Measurements from ENCODE around the gene TUBB.

TUBB gene

DNA sequence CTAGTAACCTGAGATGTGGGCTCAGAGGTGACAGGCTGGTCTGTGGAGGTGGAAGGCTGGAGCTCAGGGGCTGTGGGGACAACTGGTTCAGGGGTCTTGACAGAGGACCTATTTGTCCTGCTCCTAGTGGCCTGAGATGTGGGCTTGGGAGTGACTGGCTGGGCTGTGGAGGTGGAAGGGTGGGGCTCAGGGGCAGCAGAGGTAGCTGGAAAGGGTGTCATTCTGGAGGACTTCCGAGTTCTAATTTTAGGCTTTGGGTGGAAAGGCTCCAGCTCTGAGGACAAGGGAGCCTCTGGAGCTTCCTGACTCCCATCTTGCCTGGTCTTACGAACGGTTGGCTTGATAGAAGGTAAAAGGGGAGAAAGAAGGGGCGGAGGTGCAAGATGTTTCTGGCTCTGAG is 14.5 kb upstream of the TUBB start:
- peaks cover 30% of the 10 kb centered on the region; the same call in 1 of the 2 replicates for H3K36me3 ChIP-seq (ENCODE audit: insufficient read depth, low read length)
- H3K79me2 ChIP-seq (ENCODE audit: insufficient read depth, low read length), result peaks cover 6% of the 10 kb centered on the region; the same call in 1 of the 2 replicates
- H3K9me2 ChIP-seq (replicated peaks; ENCODE audit: low read depth, low read length), result no peaks in the 10 kb centered on the region

DNA sequence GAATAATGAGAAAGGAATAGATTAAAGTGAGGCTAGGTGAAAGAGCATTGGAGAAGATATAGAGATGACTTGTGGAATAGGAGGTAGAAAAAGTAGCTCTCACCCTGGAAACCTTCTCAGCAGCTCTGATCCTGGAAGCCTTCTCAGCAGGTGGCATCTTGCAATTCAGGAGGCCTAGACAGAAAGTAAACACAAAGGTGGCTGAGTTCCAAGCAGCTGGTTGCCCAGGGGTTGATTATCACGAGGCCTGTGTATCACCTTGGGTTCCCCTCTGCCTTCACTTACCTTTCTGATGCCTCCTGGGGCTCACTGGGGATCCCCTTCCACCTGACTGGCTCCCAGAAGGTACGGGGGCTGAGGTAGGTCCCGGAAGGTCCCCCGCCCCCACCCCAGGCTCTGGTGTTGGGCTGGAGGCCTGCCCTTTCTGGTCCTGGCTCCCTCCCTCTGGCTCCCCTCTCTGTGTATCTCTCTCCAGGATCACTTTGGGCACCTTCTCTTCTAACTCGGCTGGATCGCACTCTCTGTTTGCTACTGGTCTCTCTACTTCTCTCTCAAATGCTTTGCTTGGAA is 12.8 kb upstream of the TUBB start:
- Histone ChIP-seq H3K9ac (ENCODE audit: low read depth, low read length, poor library complexity, severe bottlenecking) (no peak overlapping the region), H3K4me1 (ENCODE audit: insufficient read depth, low read length, poor library complexity, severe bottlenecking) (peaks cover 18% of the 10 kb centered on the region)

More for the DNA sequence above, 14.5 kb upstream of the TUBB start:
- Histone ChIP-seq H2AFZ (ENCODE audit: low read length) (no peak overlapping the region), H3K9me3 (ENCODE audit: insufficient read depth, low read depth, low read length) (no peaks in the 10 kb centered on the region), H3K27me3 (ENCODE audit: insufficient read depth, low read length, poor library complexity, severe bottlenecking) (no peaks in the 10 kb centered on the region), H3K4me3 (ENCODE audit: low read length, poor library complexity, severe bottlenecking) (no peak overlapping the region), H3K4me1 (ENCODE audit: insufficient read depth, low read length, poor library complexity, severe bottlenecking) (peaks cover under 1% of the 10 kb centered on the region), H3K4me2 (ENCODE audit: low read depth, low read length, poor library complexity, severe bottlenecking) (no peak overlapping the region), H3F3A (ENCODE audit: low read depth) (no peaks in the 10 kb centered on the region), H3K9ac (ENCODE audit: low read depth, low read length, poor library complexity, severe bottlenecking) (no peak overlapping the region), H4K20me1 (ENCODE audit: insufficient read depth, low read length, poor library complexity, severe bottlenecking) (no peaks in the 10 kb centered on the region)
- no peak for TF ChIP-seq EZH2phosphoT487 (IDR thresholded peaks at IDR 0.05; ENCODE audit: borderline replicate concordance)
- TF ChIP-seq, protein P1, sequence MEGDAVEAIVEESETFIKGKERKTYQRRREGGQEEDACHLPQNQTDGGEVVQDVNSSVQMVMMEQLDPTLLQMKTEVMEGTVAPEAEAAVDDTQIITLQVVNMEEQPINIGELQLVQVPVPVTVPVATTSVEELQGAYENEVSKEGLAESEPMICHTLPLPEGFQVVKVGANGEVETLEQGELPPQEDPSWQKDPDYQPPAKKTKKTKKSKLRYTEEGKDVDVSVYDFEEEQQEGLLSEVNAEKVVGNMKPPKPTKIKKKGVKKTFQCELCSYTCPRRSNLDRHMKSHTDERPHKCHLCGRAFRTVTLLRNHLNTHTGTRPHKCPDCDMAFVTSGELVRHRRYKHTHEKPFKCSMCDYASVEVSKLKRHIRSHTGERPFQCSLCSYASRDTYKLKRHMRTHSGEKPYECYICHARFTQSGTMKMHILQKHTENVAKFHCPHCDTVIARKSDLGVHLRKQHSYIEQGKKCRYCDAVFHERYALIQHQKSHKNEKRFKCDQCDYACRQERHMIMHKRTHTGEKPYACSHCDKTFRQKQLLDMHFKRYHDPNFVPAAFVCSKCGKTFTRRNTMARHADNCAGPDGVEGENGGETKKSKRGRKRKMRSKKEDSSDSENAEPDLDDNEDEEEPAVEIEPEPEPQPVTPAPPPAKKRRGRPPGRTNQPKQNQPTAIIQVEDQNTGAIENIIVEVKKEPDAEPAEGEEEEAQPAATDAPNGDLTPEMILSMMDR (conservative IDR thresholded peaks at IDR 0.05; ENCODE audit: low read length), result no peak

DNA sequence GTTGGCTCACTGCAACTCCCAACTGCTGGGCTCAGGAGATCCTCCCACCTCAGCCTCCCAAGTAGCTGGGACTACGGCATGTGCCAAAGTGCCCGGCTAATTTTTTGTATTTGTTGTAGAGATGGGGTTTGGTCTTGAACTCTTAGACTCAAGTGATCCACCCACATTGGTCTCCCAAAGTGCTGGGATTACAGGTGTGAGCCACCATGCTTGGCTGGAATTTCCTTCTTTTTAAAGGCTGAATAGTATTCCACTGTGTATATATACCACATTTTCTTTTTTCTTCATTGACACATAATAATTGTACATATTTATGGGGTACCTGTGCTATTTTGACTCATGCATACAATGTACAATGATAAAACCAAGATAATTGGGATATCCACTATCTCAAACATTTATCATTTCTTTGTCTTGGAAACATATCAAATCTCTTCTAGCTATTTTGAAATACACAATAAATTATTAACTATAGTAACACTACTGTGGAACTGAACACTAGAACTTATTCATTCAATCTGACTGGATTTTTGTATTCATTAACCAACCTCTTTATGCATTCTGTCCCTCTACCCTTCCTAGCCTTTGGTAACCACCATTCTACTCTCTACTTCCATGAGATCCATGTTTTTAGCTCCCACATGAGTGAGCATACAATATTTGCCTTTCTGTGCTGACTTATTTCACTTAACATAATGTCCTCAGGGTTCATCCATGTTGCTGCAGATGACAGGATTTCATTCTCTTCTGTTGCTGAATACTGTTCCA is 10.9 kb upstream of the TUBB start:
- Histone ChIP-seq H3K36me3 (ENCODE audit: insufficient read depth, low read length) (peaks cover 24% of the 10 kb centered on the region; the same call in 1 of the 2 replicates), H3K4me2 (ENCODE audit: low read depth, low read length, poor library complexity, severe bottlenecking) (no peak overlapping the region), H3K27me3 (ENCODE audit: insufficient read depth, low read length, poor library complexity, severe bottlenecking) (no peaks in the 10 kb centered on the region), H3F3A (ENCODE audit: low read depth) (no peaks in the 10 kb centered on the region), H3K9me3 (ENCODE audit: insufficient read depth, low read depth, low read length) (no peaks in the 10 kb centered on the region), H3K79me2 (ENCODE audit: insufficient read depth, low read length) (peaks cover 34% of the 10 kb centered on the region), H3K4me1 (ENCODE audit: insufficient read depth, low read length, poor library complexity, severe bottlenecking) (peaks cover 36% of the 10 kb centered on the region), H2AFZ (ENCODE audit: low read length) (no peak overlapping the region), H3K9ac (ENCODE audit: low read depth, low read length, poor library complexity, severe bottlenecking) (no peak overlapping the region), H4K20me1 (ENCODE audit: insufficient read depth, low read length, poor library complexity, severe bottlenecking) (no peaks in the 10 kb centered on the region), H3K4me3 (ENCODE audit: low read length, poor library complexity, severe bottlenecking) (no peak overlapping the region), H3K9me2 (replicated peaks; ENCODE audit: low read depth, low read length) (no peaks in the 10 kb centered on the region)
- no peak for TF ChIP-seq EZH2phosphoT487 (IDR thresholded peaks at IDR 0.05; ENCODE audit: borderline replicate concordance)
- TF ChIP-seq, protein P1 (conservative IDR thresholded peaks at IDR 0.05; ENCODE audit: low read length), result no peak

More for the DNA sequence above, 12.8 kb upstream of the TUBB start:
- H4K20me1 ChIP-seq (ENCODE audit: insufficient read depth, low read length, poor library complexity, severe bottlenecking), result no peaks in the 10 kb centered on the region
- H3K79me2 ChIP-seq (ENCODE audit: insufficient read depth, low read length), result peaks cover 18% of the 10 kb centered on the region
- TF ChIP-seq, protein P1 (conservative IDR thresholded peaks at IDR 0.05; ENCODE audit: low read length), result no peak
- no peak for TF ChIP-seq EZH2phosphoT487 (IDR thresholded peaks at IDR 0.05; ENCODE audit: borderline replicate concordance)
- H3K36me3 ChIP-seq (ENCODE audit: insufficient read depth, low read length), result peaks cover 23% of the 10 kb centered on the region; the same call in 1 of the 2 replicates
- no peak overlapping the region for H3K4me2 ChIP-seq (ENCODE audit: low read depth, low read length, poor library complexity, severe bottlenecking)
- H3K9me2 ChIP-seq (replicated peaks; ENCODE audit: low read depth, low read length), result no peaks in the 10 kb centered on the region
- no peaks in the 10 kb centered on the region for H3K9me3 ChIP-seq (ENCODE audit: insufficient read depth, low read depth, low read length)
- H2AFZ ChIP-seq (ENCODE audit: low read length), result no peak overlapping the region
- H3F3A ChIP-seq (ENCODE audit: low read depth), result no peaks in the 10 kb centered on the region
- no peak overlapping the region for H3K4me3 ChIP-seq (ENCODE audit: low read length, poor library complexity, severe bottlenecking)
- no peaks in the 10 kb centered on the region for H3K27me3 ChIP-seq (ENCODE audit: insufficient read depth, low read length, poor library complexity, severe bottlenecking)

Measured in Loucy (cell line).